H9 (cell line): ENCODE data around the gene ING5. TPM values are rescaled to one million over a fixed set of nuclear protein-coding genes. Genes with fewer than 3 reads are reported as not detected.

Experiments used
- DNase-seq: peaks from one replicate; pipeline ENCODE4 v3.0.0-alpha.2; 2017
- H2AFZ ChIP-seq: one replicate; pipeline ENCODE4 v1.6.1; 2013; ENCODE audit warnings: mild to moderate bottlenecking, low read length, control low read depth, moderate library complexity
- H2AK5ac ChIP-seq: 2 replicates; pipeline ENCODE4 v1.6.1; 2013; ENCODE audit warnings: low read length, control low read depth, mixed read lengths; ENCODE audit not compliant: insufficient read length
- H2BK120ac ChIP-seq: one replicate; pipeline ENCODE4 v1.6.1; 2013; ENCODE audit warnings: low read depth, mild to moderate bottlenecking, low read length, control low read depth, inconsistent platforms; ENCODE audit not compliant: poor library complexity, severe bottlenecking
- H2BK12ac ChIP-seq: 2 replicates; pipeline ENCODE4 v1.6.1; 2013; ENCODE audit warnings: low read length, control low read depth, mixed read lengths, low read depth; ENCODE audit not compliant: insufficient read length
- H2BK15ac ChIP-seq: 2 replicates; pipeline ENCODE4 v1.6.1; 2013; ENCODE audit warnings: low read depth, low read length, control low read depth
- H2BK20ac ChIP-seq: one replicate; pipeline ENCODE4 v1.6.1; 2013; ENCODE audit warnings: low read depth, mild to moderate bottlenecking, low read length, control low read depth, inconsistent platforms; ENCODE audit not compliant: poor library complexity, severe bottlenecking
- H2BK5ac ChIP-seq: 2 replicates; pipeline ENCODE4 v1.6.1; 2013; ENCODE audit warnings: low read length, control low read depth, mixed read lengths; ENCODE audit not compliant: insufficient read length
- H3K14ac ChIP-seq: 2 replicates; pipeline ENCODE4 v1.6.1; 2013; ENCODE audit warnings: low read length, control low read depth; ENCODE audit not compliant: insufficient read depth
- H3K18ac ChIP-seq: 2 replicates; pipeline ENCODE4 v1.6.1; 2013; ENCODE audit warnings: low read depth, mild to moderate bottlenecking, mixed read lengths, low read length, control low read depth; ENCODE audit not compliant: insufficient read length
- H3K23ac ChIP-seq: 2 replicates; pipeline ENCODE4 v1.6.1; 2013; ENCODE audit warnings: low read length, control low read depth, mixed read lengths, low read depth; ENCODE audit not compliant: insufficient read length
- H3K23me2 ChIP-seq: 2 replicates; pipeline ENCODE4 v1.6.1; 2013; ENCODE audit warnings: low read depth, mild to moderate bottlenecking, mixed read lengths, low read length, control low read depth; ENCODE audit not compliant: insufficient read length, poor library complexity, severe bottlenecking
- H3K27ac ChIP-seq: 2 replicates; pipeline ENCODE4 v1.5.1; 2013; ENCODE audit warnings: low read length, control low read depth, mixed read lengths, low read depth; ENCODE audit not compliant: insufficient read length
- H3K27me3 ChIP-seq: 2 replicates; pipeline ENCODE4 v1.6.1; 2013; ENCODE audit warnings: low read length, control low read depth, inconsistent platforms; ENCODE audit not compliant: insufficient read depth
- H3K4ac ChIP-seq: 2 replicates; pipeline ENCODE4 v1.6.1; 2013; ENCODE audit warnings: low read depth, mild to moderate bottlenecking, control low read depth, inconsistent platforms, low read length, moderate library complexity
- H3K4me1 ChIP-seq: 2 replicates; pipeline ENCODE4 v1.6.1; 2013; ENCODE audit warnings: low read length, control low read depth, inconsistent platforms; ENCODE audit not compliant: insufficient read depth
- H3K4me2 ChIP-seq: 2 replicates; pipeline ENCODE4 v1.6.1; 2013; ENCODE audit warnings: low read length, control low read depth, mixed read lengths; ENCODE audit not compliant: insufficient read length, insufficient read depth
- H3K56ac ChIP-seq: 2 replicates; pipeline ENCODE4 v1.6.1; 2013; ENCODE audit warnings: low read depth, mild to moderate bottlenecking, mixed read lengths, low read length, control low read depth; ENCODE audit not compliant: insufficient read length
- H3K79me1 ChIP-seq: 2 replicates; pipeline ENCODE4 v1.6.1; 2013; ENCODE audit warnings: low read depth, mild to moderate bottlenecking, moderate library complexity, low read length, control low read depth, inconsistent platforms; ENCODE audit not compliant: insufficient read depth, poor library complexity, severe bottlenecking
- H3K79me2 ChIP-seq: 2 replicates; pipeline ENCODE4 v1.6.1; 2013; ENCODE audit warnings: low read length, control low read depth, inconsistent platforms; ENCODE audit not compliant: insufficient read depth
- H3K9ac ChIP-seq: 2 replicates; pipeline ENCODE4 v1.6.1; 2013; ENCODE audit warnings: low read length, control low read depth, mixed read lengths; ENCODE audit not compliant: insufficient read length; ENCODE audit errors: extremely low read depth
- H3K9me3 ChIP-seq: one replicate; pipeline ENCODE4 v1.6.1; 2013; ENCODE audit warnings: low read depth, low read length, inconsistent platforms; ENCODE audit not compliant: control insufficient read depth
- H3T11ph ChIP-seq: one replicate; pipeline ENCODE4 v1.6.1; 2013; ENCODE audit warnings: mild to moderate bottlenecking, low read length, control low read depth, inconsistent platforms
- H4K20me1 ChIP-seq: one replicate; pipeline ENCODE4 v1.6.1; 2013; ENCODE audit not compliant: control insufficient read depth, insufficient read length, insufficient read depth
- H4K5ac ChIP-seq: 2 replicates; pipeline ENCODE4 v1.6.1; 2013; ENCODE audit warnings: low read depth, mild to moderate bottlenecking, mixed read lengths, low read length, control low read depth; ENCODE audit not compliant: insufficient read length
- H4K8ac ChIP-seq: replicated peaks from 2 replicates; pipeline ENCODE4 v1.6.1; 2013; ENCODE audit warnings: low read length, control low read depth, mixed read lengths, low read depth; ENCODE audit not compliant: insufficient read length
- H4K91ac ChIP-seq: 2 replicates; pipeline ENCODE4 v1.6.1; 2013; ENCODE audit warnings: low read depth, mild to moderate bottlenecking, moderate library complexity, mixed read lengths, low read length, control low read depth; ENCODE audit not compliant: insufficient read length
- H3K27ac Mint-ChIP-seq, 3 experiments: 2 replicates in 2 of 3; 3 replicates in 1 of 3; pipeline ENCODE4 v1.8.0; 2020 to 2021; ENCODE audit warnings: mixed read lengths in 3 of 3, mild to moderate bottlenecking in 1 of 3, moderate library complexity in 1 of 3
- H3K27me3 Mint-ChIP-seq: 2 replicates; pipeline ENCODE4 v1.8.0; 2021; ENCODE audit warnings: low read depth, mild to moderate bottlenecking, moderate library complexity, mixed read lengths
- H3K36me3 Mint-ChIP-seq, 3 experiments: 2 replicates in 2 of 3; 3 replicates in 1 of 3; pipeline ENCODE4 v1.8.0; 2020 to 2021; ENCODE audit warnings: low read depth in 3 of 3, mixed read lengths in 3 of 3; ENCODE audit not compliant: insufficient read depth in 1 of 3
- H3K4me1 Mint-ChIP-seq, 2 experiments: 2 replicates each; pipeline ENCODE4 v1.8.0; 2020; ENCODE audit warnings: mixed read lengths in 2 of 2
- H3K4me3 Mint-ChIP-seq, 2 experiments: 2 replicates in 1 of 2; 3 replicates in 1 of 2; pipeline ENCODE4 v1.8.0; 2020 to 2021; ENCODE audit warnings: mild to moderate bottlenecking in 2 of 2, mixed read lengths in 2 of 2, moderate library complexity in 1 of 2
- H3K9me3 Mint-ChIP-seq, 2 experiments: 2 replicates in 1 of 2; 3 replicates in 1 of 2; pipeline ENCODE4 v1.8.0; 2020; ENCODE audit warnings: mild to moderate bottlenecking in 2 of 2, mixed read lengths in 2 of 2, moderate library complexity in 1 of 2
- CTCF ChIP-seq: fragments of 200-600 bp; sonication (generic); conservative IDR thresholded peaks from 3 replicates; pipeline ENCODE4 v1.8.0; 2021; ENCODE audit warnings: antibody characterized with exemption, mild to moderate bottlenecking
- WGBS: extraction: QIAGEN DNeasy Blood & Tissue Kit; methylation state at CpG from one replicate; pipeline ENCODE4 v1.1.7; 2013; ENCODE audit warnings: missing lambda C conversion rate, low lambda C conversion rate, mixed read lengths; ENCODE audit not compliant: insufficient read length; ENCODE audit errors: extremely low coverage; 5-methylcytosine and 5-hydroxymethylcytosine counted together
- total RNA-seq: library from RNA; stranded (reverse); gene quantifications from 2 replicates; pipeline ENCODE4 v1.2.1, GENCODE V29; 2021

ING5 gene
- total RNA-seq, 1 experiment from 2014 or later = 66.0 TPM

GRCh38 chr2:241729868-241730267, 28.0 kb downstream of the ING5 start:
- Histone ChIP-seq H4K8ac (no peak overlapping the region), H3K4ac (no peak overlapping the region), H2AFZ (no peak overlapping the region), H2BK5ac (no peak overlapping the region), H3K23ac (no peak overlapping the region), H4K91ac (no peak overlapping the region), H3K4me2 (no peak overlapping the region), H2AK5ac (no peak overlapping the region), H3K27me3 (no peaks in the 10 kb centered on the region), H2BK15ac (no peak overlapping the region), H3K4me1 (no peaks in the 10 kb centered on the region), H3K14ac (no peak overlapping the region), H3T11ph (no peak overlapping the region), H3K9me3 (no peaks in the 10 kb centered on the region), H2BK120ac (no peak overlapping the region), H2BK12ac (no peak overlapping the region), H3K27ac (no peak overlapping the region), H3K23me2 (peaks cover 5% of the 10 kb centered on the region), H3K9ac (no peak overlapping the region), H3K79me2 (no peaks in the 10 kb centered on the region), H3K18ac (no peak overlapping the region), H3K56ac (no peak overlapping the region), H4K5ac (no peak overlapping the region), H2BK20ac (no peak overlapping the region), H4K20me1 (peaks cover 7% of the 10 kb centered on the region), H3K79me1 (no peaks in the 10 kb centered on the region)
- Mint-ChIP-seq H3K4me1 (0 out of 4 replicates have a peak, but pooled peaks cover 2 to 5% of the 10 kb centered on the region in 2 experiments), H3K27me3 (peaks cover 19% of the 10 kb centered on the region), H3K36me3 (peaks cover 3 to 28% (median 16%) of the 10 kb centered on the region in 3 experiments; a peak in 6 of 7 replicates), H3K4me3 (no peak overlapping the region), H3K27ac (no peak overlapping the region), H3K9me3 (no peaks in the 10 kb centered on the region)
- no peak for DNase-seq
- no CpG with 5 or more reads among the region's 6 CpGs for WGBS
- TF ChIP-seq CTCF = no peak
